DOHH2 (cell line): ENCODE measurements around the gene ADAM19.

Experiments used
- EZH2phosphoT487 ChIP-seq: fragments of 200-600 bp; sonication (generic); IDR thresholded peaks from 2 replicates; pipeline ENCODE4 v1.6.1; 2017; ENCODE audit warnings: borderline replicate concordance, mild to moderate bottlenecking, antibody characterized with exemption, low read length, moderate library complexity, mixed read lengths
- TF ChIP-seq, protein P1 (sequence below): fragments of 200-600 bp; sonication (generic); IDR thresholded peaks from one replicate; pipeline ENCODE4 v1.5.1; 2014; ENCODE audit warnings: antibody characterized with exemption, mild to moderate bottlenecking, low read depth, low read length; ENCODE audit not compliant: poor library complexity, severe bottlenecking

DNA sequence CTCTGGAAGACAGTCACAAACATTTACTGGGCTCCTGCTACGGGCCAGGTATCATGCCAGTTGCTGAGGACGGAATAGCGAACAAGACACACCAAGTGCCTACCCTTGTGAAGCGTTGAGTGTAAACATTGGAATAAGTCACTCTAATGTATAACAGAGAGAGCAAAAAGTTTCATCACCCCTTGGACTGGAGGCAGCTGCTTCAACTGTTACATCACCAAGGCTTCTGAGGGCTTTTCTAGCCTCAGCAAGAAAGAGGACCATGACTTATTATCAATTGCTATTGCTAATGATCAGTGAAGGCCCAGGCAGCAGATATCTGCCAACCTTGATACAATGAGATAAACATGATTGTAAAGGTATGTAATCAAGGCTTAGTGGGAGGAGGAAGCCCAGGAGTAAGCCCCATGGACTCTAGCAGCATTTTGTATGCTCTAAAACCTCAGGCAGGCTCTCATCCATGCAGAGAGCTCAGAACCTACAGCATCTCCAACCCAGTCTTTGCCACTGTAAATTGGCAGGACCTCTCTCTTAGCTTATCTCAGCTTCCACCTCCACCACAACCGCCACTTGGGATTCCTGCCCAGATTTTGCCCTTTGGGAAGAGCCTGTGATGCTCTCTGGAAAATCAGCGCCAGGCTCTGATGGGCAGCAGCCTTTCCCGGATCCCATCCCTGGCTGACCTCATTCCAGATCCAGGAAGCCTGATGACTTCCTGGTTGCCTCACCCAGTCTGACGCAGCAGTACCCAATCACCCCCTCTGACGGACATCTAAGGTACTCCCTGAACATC lies 54.5 kb downstream of the ADAM19 start:
- TF ChIP-seq, protein P1, sequence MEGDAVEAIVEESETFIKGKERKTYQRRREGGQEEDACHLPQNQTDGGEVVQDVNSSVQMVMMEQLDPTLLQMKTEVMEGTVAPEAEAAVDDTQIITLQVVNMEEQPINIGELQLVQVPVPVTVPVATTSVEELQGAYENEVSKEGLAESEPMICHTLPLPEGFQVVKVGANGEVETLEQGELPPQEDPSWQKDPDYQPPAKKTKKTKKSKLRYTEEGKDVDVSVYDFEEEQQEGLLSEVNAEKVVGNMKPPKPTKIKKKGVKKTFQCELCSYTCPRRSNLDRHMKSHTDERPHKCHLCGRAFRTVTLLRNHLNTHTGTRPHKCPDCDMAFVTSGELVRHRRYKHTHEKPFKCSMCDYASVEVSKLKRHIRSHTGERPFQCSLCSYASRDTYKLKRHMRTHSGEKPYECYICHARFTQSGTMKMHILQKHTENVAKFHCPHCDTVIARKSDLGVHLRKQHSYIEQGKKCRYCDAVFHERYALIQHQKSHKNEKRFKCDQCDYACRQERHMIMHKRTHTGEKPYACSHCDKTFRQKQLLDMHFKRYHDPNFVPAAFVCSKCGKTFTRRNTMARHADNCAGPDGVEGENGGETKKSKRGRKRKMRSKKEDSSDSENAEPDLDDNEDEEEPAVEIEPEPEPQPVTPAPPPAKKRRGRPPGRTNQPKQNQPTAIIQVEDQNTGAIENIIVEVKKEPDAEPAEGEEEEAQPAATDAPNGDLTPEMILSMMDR = no peak
- no peak for TF ChIP-seq EZH2phosphoT487
